Activated CD8-positive, alpha-beta T cell treated with anti-CD3 and anti-CD28 coated beads, Interleukin-2, amount 10 ng/mL, durations not matched to agents 7 days and 5 days (primary cell): ENCODE results near the gene HOXD12. TPM values are rescaled to one million over a fixed set of nuclear protein-coding genes. Genes with fewer than 3 reads are reported as not detected.
A peak's percentile ranks its signal among the peaks of the same experiment; 100 is the strongest.

ENCODE experiments used
- ATAC-seq: fragments of 150-1000 bp; cut with Tn5 transposase; one replicate; pipeline ENCODE4 v1.10.0; 2021; ENCODE audit warnings: moderate library complexity
- CTCF ChIA-PET: fragments of 350-600 bp; sonication (Branson Sonifier 250); formaldehyde crosslinking; loops from one replicate; lab custom pipeline; 2021; ENCODE audit warnings: antibody characterized with exemption; lab: Charles Lee
- POLR2A ChIA-PET: fragments of 350-600 bp; sonication (Branson Sonifier 250); formaldehyde crosslinking; loops from one replicate; lab custom pipeline; 2021; ENCODE audit warnings: antibody characterized with exemption; lab: Charles Lee
- DNase-seq: peaks from one replicate; pipeline ENCODE4 v3.0.0-alpha.2; 2020
- H3K27ac Mint-ChIP-seq: one replicate; pipeline ENCODE4 v1.8.0; 2021; ENCODE audit warnings: mild to moderate bottlenecking, mixed read lengths
- H3K27me3 Mint-ChIP-seq: one replicate; pipeline ENCODE4 v1.8.0; 2021; ENCODE audit warnings: low read depth, mixed read lengths
- H3K36me3 Mint-ChIP-seq: one replicate; pipeline ENCODE4 v1.8.0; 2021; ENCODE audit warnings: low read depth, mixed read lengths
- H3K4me1 Mint-ChIP-seq: one replicate; pipeline ENCODE4 v1.8.0; 2021; ENCODE audit warnings: low read depth, mixed read lengths
- H3K4me3 Mint-ChIP-seq: one replicate; pipeline ENCODE4 v1.8.0; 2021; ENCODE audit warnings: mild to moderate bottlenecking, mixed read lengths
- H3K9me3 Mint-ChIP-seq: one replicate; pipeline ENCODE4 v1.8.0; 2022; ENCODE audit warnings: mixed read lengths; ENCODE audit not compliant: insufficient read depth
- total RNA-seq, 2 experiments: library from RNA; stranded (reverse); gene quantifications; one replicate each; pipeline ENCODE4 v1.2.3, GENCODE V29; 2021

HOXD12 gene
- total RNA-seq, 2 experiments from 2014 or later: not detected

GRCh38 chr2:176096986-176097819 lies 2.4 kb upstream of the HOXD12 start:
- ChIA-PET CTCF (interaction anchor here (0.6 to 5.6 kb wide), 19 partner anchors 9 to 894 kb away, joined by 3 to 80 read pairs (median 4); no protein-coding TSS in a partner anchor), POLR2A (interaction anchor here (0.7 kb wide), 1 partner anchor 50 kb away, joined by 3 read pairs; no protein-coding TSS in a partner anchor)
- Mint-ChIP-seq H3K4me3 (peak overlapping the region; percentile 52), H3K36me3 (peaks cover 1% of the 10 kb centered on the region), H3K27me3 (peaks cover 81% of the 10 kb centered on the region), H3K9me3 (no peaks in the 10 kb centered on the region), H3K4me1 (peaks cover 14% of the 10 kb centered on the region), H3K27ac (no peak overlapping the region)
- peak; percentile 68 for DNase-seq
- ATAC-seq: peak; percentile 79

DNA sequence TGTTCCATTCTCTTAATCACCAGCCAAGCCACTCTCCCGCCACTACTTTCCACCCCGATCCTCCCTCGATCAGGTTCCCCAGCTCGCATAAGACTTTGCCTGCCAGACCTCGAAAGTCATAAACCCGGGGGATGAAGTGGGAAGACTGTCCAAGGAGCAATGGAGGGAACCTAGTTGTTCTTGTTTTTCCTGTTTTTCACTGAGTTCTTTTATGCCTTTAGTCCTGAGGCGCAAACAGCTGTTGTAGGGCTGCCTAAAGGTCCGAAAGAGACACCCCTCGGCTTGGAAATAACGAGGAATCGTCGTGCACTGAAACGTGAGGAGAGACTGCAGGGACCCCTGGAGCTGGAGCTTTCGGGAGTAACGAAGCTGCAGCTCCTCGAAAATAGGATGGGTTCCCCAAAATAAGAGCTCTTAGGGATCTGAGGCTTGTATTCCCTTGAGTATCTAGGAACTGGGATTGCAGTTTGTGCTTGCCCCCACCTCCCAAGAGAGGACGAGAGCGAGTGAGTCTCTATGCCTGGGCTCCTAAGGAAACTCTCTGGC lies 1.7 kb upstream of the HOXD12 start:
- Mint-ChIP-seq H3K36me3 (peaks cover 1% of the 10 kb centered on the region), H3K27me3 (peaks cover 87% of the 10 kb centered on the region), H3K4me1 (peaks cover 14% of the 10 kb centered on the region), H3K9me3 (no peaks in the 10 kb centered on the region), H3K4me3 (no peak overlapping the region), H3K27ac (no peak overlapping the region)
- ATAC-seq (no peak), DNase-seq (no peak)
- ChIA-PET CTCF (interaction anchor here (0.6 to 5.6 kb wide), 18 partner anchors 10 to 847 kb away, joined by 3 to 80 read pairs (median 4); no protein-coding TSS in a partner anchor), POLR2A (interaction anchor here (0.7 kb wide), 1 partner anchor 50 kb away, joined by 3 read pairs; no protein-coding TSS in a partner anchor)

- CTCF ChIA-PET: interaction anchor here (0.7 to 5.6 kb wide), 12 partner anchors 10 to 847 kb away, joined by 3 to 80 read pairs (median 4); no protein-coding TSS in a partner anchor
- ATAC-seq (no peak), DNase-seq (no peak)
- POLR2A ChIA-PET: no interaction called here
- Mint-ChIP-seq H3K4me1 (peaks cover 12% of the 10 kb centered on the region), H3K36me3 (peaks cover 1% of the 10 kb centered on the region), H3K27ac (no peak overlapping the region), H3K4me3 (no peak overlapping the region), H3K27me3 (peaks cover 84% of the 10 kb centered on the region), H3K9me3 (no peaks in the 10 kb centered on the region)
These were observed 1.0 kb upstream of the HOXD12 start for GRCh38 chr2:176098366-176099158.

- DNase-seq (no peak), ATAC-seq (no peak)
- Mint-ChIP-seq H3K27me3 (peaks cover 84% of the 10 kb centered on the region), H3K4me3 (no peak overlapping the region), H3K27ac (no peak overlapping the region), H3K4me1 (peaks cover 12% of the 10 kb centered on the region), H3K36me3 (peaks cover 1% of the 10 kb centered on the region), H3K9me3 (no peaks in the 10 kb centered on the region)
- CTCF ChIA-PET: interaction anchor here (0.7 to 5.6 kb wide), 2 partner anchors 11 to 410 kb away, joined by 3 to 80 read pairs; no protein-coding TSS in a partner anchor
- POLR2A ChIA-PET: no interaction called here
These were observed 352 bp upstream of the HOXD12 start for GRCh38 chr2:176099159-176099727.

- peaks cover 12% of the 10 kb centered on the region for H3K4me1 Mint-ChIP-seq
- H3K27ac Mint-ChIP-seq: no peak overlapping the region
- ChIA-PET CTCF (no interaction called here), POLR2A (no interaction called here)
- peaks cover 1% of the 10 kb centered on the region for H3K36me3 Mint-ChIP-seq
- ATAC-seq (no peak), DNase-seq (no peak)
- H3K9me3 Mint-ChIP-seq: no peaks in the 10 kb centered on the region
- H3K4me3 Mint-ChIP-seq: no peak overlapping the region
- peaks cover 85% of the 10 kb centered on the region for H3K27me3 Mint-ChIP-seq
These were observed 1.0 kb downstream of the HOXD12 start for GRCh38 chr2:176100547-176101140.

- no peak for DNase-seq
- Mint-ChIP-seq H3K4me3 (no peak overlapping the region), H3K27me3 (peaks cover 88% of the 10 kb centered on the region), H3K9me3 (no peaks in the 10 kb centered on the region), H3K36me3 (peaks cover 4% of the 10 kb centered on the region), H3K4me1 (peaks cover 12% of the 10 kb centered on the region), H3K27ac (no peak overlapping the region)
- no peak for ATAC-seq
- POLR2A ChIA-PET: no interaction called here
- CTCF ChIA-PET: no interaction called here
These were observed 1.7 kb downstream of the HOXD12 start for GRCh38 chr2:176101216-176101830.

DNA sequence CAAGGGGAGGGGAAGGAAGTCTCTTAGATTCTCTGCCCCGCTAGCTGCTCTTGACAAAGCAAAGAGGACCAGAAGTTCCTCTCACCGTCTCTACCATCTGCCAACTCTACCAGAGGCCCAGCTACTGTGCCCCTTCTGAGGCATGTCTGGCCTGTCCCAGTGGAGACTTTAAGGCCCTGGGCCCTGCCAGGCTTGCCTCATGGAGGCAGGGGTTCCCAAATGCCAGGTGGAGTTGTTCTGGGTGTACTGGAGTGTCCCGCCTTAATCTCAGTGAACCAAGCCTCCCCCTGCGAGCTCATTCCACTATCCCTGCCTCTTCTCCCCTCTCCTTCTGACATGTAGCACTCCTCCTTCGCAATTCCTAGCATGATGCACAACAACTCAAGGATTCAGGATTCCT lies 2.2 kb downstream of the HOXD12 start:
- ATAC-seq (no peak), DNase-seq (no peak)
- no peak overlapping the region for H3K4me3 Mint-ChIP-seq
- H3K9me3 Mint-ChIP-seq: no peaks in the 10 kb centered on the region
- ChIA-PET CTCF (interaction anchor here (1.0 to 1.1 kb wide), 3 partner anchors 9 to 25 kb away, joined by 4 read pairs; no protein-coding TSS in a partner anchor), POLR2A (no interaction called here)
- H3K27ac Mint-ChIP-seq: no peak overlapping the region
- peaks cover 8% of the 10 kb centered on the region for H3K4me1 Mint-ChIP-seq
- peaks cover 85% of the 10 kb centered on the region for H3K27me3 Mint-ChIP-seq
- peaks cover 6% of the 10 kb centered on the region for H3K36me3 Mint-ChIP-seq

GRCh38 chr2:176102309-176102866 lies 2.8 kb downstream of the HOXD12 start:
- peaks cover 85% of the 10 kb centered on the region for H3K27me3 Mint-ChIP-seq
- POLR2A ChIA-PET: no interaction called here

DNA sequence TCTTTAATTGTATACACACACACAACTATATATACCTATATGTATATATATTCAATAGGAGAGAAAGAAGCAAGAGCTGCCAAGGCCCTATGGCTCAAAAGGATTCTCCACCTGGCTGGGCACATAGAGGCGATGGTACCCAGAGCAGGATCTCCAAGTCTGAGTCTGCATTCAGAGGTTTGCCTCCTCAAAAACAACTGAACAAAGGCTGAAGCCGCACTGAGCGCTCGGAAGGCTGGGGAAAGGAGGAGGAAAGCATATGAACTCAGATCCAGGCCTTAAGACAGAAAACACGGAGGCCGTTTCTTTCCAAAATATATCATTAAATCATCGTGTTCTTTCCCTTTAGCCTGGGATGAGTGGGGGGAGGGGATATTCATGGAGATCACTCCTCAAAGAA lies 3.6 kb downstream of the HOXD12 start:
- H3K27me3 Mint-ChIP-seq: peaks cover 79% of the 10 kb centered on the region
- H3K36me3 Mint-ChIP-seq: peaks cover 6% of the 10 kb centered on the region
- CTCF ChIA-PET: interaction anchor here (1.1 kb wide), 1 partner anchor 63 kb away, joined by 3 read pairs; no protein-coding TSS in a partner anchor
- DNase-seq (no peak), ATAC-seq (no peak)
- no peak overlapping the region for H3K4me3 Mint-ChIP-seq
- H3K27ac Mint-ChIP-seq: no peak overlapping the region
- POLR2A ChIA-PET: no interaction called here
- H3K9me3 Mint-ChIP-seq: no peaks in the 10 kb centered on the region
- H3K4me1 Mint-ChIP-seq: peaks cover 5% of the 10 kb centered on the region

More at GRCh38 chr2:176102309-176102866, 2.8 kb downstream of the HOXD12 start:
- peaks cover 6% of the 10 kb centered on the region for H3K36me3 Mint-ChIP-seq
- H3K9me3 Mint-ChIP-seq: no peaks in the 10 kb centered on the region
- no peak overlapping the region for H3K4me3 Mint-ChIP-seq
- DNase-seq (no peak), ATAC-seq (no peak)
- H3K4me1 Mint-ChIP-seq: peaks cover 5% of the 10 kb centered on the region
- CTCF ChIA-PET: interaction anchor here (1.0 to 1.1 kb wide), 4 partner anchors 8 to 64 kb away, joined by 3 to 4 read pairs (median 4); no protein-coding TSS in a partner anchor
- H3K27ac Mint-ChIP-seq: no peak overlapping the region

GRCh38 chr2:176103742-176104315 lies 4.2 kb downstream of the HOXD12 start:
- peaks cover 6% of the 10 kb centered on the region for H3K36me3 Mint-ChIP-seq
- ChIA-PET CTCF (interaction anchor here (1.1 kb wide), 1 partner anchor 21 kb away, joined by 4 read pairs; no protein-coding TSS in a partner anchor), POLR2A (interaction anchor here (1.0 kb wide), 1 partner anchor 10 kb away, joined by 3 read pairs; no protein-coding TSS in a partner anchor)
- peaks cover 78% of the 10 kb centered on the region for H3K27me3 Mint-ChIP-seq
- no peak for ATAC-seq
- H3K9me3 Mint-ChIP-seq: no peaks in the 10 kb centered on the region
- no peak for DNase-seq
- H3K4me3 Mint-ChIP-seq: no peak overlapping the region
- H3K4me1 Mint-ChIP-seq: peaks cover 7% of the 10 kb centered on the region
- no peak overlapping the region for H3K27ac Mint-ChIP-seq
